OCI-LY7 (cell line): ENCODE results near the gene ARHGAP26.

Experiments used
- EZH2phosphoT487 ChIP-seq: fragments of 200-600 bp; sonication (generic); IDR thresholded peaks from 2 replicates; pipeline ENCODE4 v1.6.1; 2018; ENCODE audit warnings: low read depth, borderline replicate concordance, mild to moderate bottlenecking, mixed run types, antibody characterized with exemption, low read length, moderate library complexity, mixed read lengths
- TF ChIP-seq, protein P1 (sequence below): fragments of 200-600 bp; sonication (generic); conservative IDR thresholded peaks from 2 replicates; pipeline ENCODE4 v1.5.1; 2014; ENCODE audit warnings: mild to moderate bottlenecking, antibody characterized with exemption, low read length, moderate library complexity, mixed read lengths

DNA sequence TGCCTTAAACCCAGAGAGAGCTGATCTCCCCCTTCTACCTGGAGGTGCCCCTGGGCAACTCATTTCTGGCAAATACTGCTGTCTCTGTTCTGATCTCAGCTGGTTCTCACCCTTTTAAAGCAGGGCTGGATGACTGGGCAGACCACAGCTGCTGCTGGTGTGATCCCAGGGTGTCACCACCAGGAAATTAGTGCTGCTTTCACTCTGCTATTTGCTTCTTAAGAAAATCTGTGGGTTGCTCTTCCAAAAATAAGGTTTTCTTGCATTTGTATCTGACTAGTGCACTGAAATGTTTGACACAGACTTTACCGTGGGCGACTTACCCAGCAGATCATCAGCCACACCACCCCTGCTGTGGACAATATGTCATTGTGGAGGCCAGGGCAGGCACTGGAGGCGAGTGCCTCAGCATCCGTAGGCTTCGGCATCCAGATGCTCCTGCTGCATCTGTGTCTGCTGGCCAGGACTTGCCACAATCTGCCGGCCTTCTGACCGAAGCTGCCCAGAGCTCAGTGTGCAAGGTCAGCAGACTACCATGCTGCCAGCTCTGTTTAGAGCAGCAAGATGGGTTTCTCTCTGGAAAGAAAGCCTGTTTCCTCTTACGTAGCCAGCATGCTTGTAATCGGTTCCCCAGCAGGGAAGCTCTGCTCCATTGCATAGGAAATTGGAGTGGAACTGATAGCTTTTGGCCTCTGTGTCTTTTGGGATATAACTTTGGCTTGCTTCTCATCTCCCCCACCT lies 13.6 kb downstream of the ARHGAP26 start:
- TF ChIP-seq, protein P1, sequence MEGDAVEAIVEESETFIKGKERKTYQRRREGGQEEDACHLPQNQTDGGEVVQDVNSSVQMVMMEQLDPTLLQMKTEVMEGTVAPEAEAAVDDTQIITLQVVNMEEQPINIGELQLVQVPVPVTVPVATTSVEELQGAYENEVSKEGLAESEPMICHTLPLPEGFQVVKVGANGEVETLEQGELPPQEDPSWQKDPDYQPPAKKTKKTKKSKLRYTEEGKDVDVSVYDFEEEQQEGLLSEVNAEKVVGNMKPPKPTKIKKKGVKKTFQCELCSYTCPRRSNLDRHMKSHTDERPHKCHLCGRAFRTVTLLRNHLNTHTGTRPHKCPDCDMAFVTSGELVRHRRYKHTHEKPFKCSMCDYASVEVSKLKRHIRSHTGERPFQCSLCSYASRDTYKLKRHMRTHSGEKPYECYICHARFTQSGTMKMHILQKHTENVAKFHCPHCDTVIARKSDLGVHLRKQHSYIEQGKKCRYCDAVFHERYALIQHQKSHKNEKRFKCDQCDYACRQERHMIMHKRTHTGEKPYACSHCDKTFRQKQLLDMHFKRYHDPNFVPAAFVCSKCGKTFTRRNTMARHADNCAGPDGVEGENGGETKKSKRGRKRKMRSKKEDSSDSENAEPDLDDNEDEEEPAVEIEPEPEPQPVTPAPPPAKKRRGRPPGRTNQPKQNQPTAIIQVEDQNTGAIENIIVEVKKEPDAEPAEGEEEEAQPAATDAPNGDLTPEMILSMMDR, result no peak
- TF ChIP-seq EZH2phosphoT487, result no peak
